ENCODE data around the gene NXNL2. TPM values are rescaled to one million over a fixed set of nuclear protein-coding genes. Genes with fewer than 3 reads are reported as not detected.
A peak's percentile ranks its signal among the peaks of the same experiment; 100 is the strongest.

NXNL2 gene
- total RNA-seq, 2 experiments from 2014 or later, result not detected

GRCh38 chr9:88578121-88579049, 43.4 kb downstream of the NXNL2 start:
- peak overlapping the region; percentile 25 for H3K4me3 Mint-ChIP-seq
- H3K4me1 Mint-ChIP-seq, result peaks cover 5% of the 10 kb centered on the region
- H3K27ac Mint-ChIP-seq, result no peak overlapping the region
- CTCF ChIA-PET, result interaction anchor here (0.5 to 2.0 kb wide), 13 partner anchors 9 to 599 kb away, joined by 3 to 7 read pairs (median 3); no protein-coding TSS in a partner anchor
- H3K27me3 Mint-ChIP-seq, result peaks cover 20% of the 10 kb centered on the region
- ATAC-seq (peak; percentile 76), DNase-seq (peak; percentile 73)
- no peaks in the 10 kb centered on the region for H3K9me3 Mint-ChIP-seq (ENCODE audit: low read depth)
- no peaks in the 10 kb centered on the region for H3K36me3 Mint-ChIP-seq

DNA sequence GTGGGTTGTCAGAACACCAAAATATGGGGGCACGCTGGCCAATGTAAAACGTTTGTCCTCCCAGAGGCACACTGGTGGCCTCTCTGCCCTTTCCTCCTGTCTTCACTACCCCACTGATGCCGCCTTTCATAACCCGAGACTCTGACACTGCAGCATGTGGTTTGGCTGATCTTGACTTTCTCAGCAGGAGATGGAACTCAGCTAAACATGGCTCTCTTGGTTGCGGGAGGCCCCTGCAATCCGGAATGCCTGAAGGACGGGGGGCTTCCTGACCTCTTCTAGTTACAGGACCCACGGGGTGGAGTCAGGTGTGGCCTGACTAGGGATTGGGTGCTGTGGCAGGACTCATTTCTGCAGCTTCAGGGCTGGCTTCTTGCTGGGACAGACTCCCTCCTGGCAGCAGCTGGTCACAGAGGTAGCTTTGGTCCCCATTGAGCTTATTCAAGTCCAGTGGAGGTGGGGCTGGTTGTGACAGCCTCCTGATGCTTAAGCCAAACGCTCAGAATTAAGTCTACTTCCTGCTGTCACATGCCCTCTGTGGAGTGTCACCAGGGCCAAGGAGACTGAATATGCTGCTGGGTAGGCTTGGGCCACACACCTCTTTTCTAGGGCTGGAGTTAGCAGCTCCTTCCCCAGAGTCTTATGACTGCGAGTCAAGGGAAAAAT, 44.2 kb downstream of the NXNL2 start:
- Mint-ChIP-seq H3K27me3 (peaks cover 23% of the 10 kb centered on the region), H3K4me3 (no peak overlapping the region)
- CTCF ChIA-PET, result interaction anchor here (0.5 to 2.3 kb wide), 16 partner anchors 8 to 600 kb away, joined by 3 to 7 read pairs (median 3); no protein-coding TSS in a partner anchor

DNA sequence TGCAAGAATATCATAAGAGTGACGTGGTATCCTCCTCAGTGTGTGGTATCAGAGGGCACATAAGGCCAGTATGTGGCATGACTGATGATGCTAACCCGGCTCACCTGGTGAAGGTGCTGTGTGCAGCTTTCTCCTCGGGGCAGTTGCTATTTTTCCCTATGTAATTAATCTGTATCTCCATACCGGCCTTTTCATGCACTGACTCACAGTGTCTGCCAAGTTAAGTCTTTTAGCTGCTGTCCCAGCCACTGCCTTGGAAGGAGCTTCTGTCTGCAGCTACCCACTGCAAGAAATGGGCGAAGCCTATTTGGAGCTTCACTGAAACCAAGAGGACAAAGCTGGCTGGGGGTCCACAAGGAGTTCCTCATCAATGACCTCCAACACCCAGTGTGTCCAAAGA, 46.0 kb downstream of the NXNL2 start:
- H3K27ac Mint-ChIP-seq, result no peak overlapping the region
- no peaks in the 10 kb centered on the region for H3K9me3 Mint-ChIP-seq (ENCODE audit: low read depth)
- DNase-seq (no peak), ATAC-seq (no peak)
- H3K4me3 Mint-ChIP-seq, result no peak overlapping the region
- H3K4me1 Mint-ChIP-seq, result peaks cover 5% of the 10 kb centered on the region
- CTCF ChIA-PET, result interaction anchor here (2.1 to 2.3 kb wide), 2 partner anchors 12 to 408 kb away, joined by 4 to 8 read pairs; no protein-coding TSS in a partner anchor
- no peaks in the 10 kb centered on the region for H3K36me3 Mint-ChIP-seq
- H3K27me3 Mint-ChIP-seq, result peaks cover 25% of the 10 kb centered on the region

More for the DNA sequence above, 44.2 kb downstream of the NXNL2 start:
- DNase-seq (no peak), ATAC-seq (no peak)
- Mint-ChIP-seq H3K27ac (no peak overlapping the region), H3K4me1 (peaks cover 5% of the 10 kb centered on the region), H3K9me3 (ENCODE audit: low read depth) (no peaks in the 10 kb centered on the region), H3K36me3 (no peaks in the 10 kb centered on the region)

DNA sequence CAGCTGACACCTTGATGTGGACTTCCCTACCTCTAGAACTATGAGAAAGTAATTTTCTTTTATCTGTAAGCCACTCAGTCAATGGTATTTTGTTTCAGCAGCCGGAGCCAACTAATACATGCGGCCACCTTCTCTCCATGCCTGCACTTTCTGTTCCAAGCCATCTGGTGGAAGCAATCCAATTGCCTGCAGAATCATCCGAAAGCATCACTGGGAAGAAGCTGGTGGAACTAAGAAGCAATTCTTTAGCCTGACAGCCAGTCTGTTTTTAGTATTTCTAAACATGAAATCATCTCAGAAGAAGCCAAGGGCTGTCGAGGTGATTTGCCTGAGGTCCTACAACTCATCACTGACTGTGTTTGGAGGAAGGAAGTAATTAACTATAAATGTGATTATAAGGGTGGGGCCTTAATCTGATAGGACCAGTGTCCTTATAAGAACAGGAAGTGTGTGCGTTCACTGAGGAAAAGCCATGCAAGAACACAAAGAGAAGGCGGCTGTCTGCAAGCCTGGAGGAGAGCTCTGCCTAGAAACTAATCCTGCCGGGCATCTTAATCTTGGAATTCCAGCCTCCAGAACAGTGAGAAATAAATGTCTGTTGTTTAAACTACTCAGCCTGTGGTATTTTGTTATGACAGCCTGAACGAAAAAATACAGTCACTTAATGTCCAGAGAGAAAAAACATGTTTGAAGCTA, 49.1 kb downstream of the NXNL2 start:
- no peak overlapping the region for H3K4me3 Mint-ChIP-seq
- peaks cover 32% of the 10 kb centered on the region for H3K27me3 Mint-ChIP-seq
- no peaks in the 10 kb centered on the region for H3K4me1 Mint-ChIP-seq
- no peak for DNase-seq
- no peaks in the 10 kb centered on the region for H3K9me3 Mint-ChIP-seq (ENCODE audit: low read depth)
- H3K36me3 Mint-ChIP-seq, result no peaks in the 10 kb centered on the region
- no peak overlapping the region for H3K27ac Mint-ChIP-seq
- no peak for ATAC-seq
- CTCF ChIA-PET, result no interaction called here

GRCh38 chr9:88585426-88585825, 50.4 kb downstream of the NXNL2 start:
- Mint-ChIP-seq H3K4me1 (no peaks in the 10 kb centered on the region), H3K27me3 (peaks cover 32% of the 10 kb centered on the region), H3K36me3 (no peaks in the 10 kb centered on the region), H3K9me3 (ENCODE audit: low read depth) (no peaks in the 10 kb centered on the region), H3K4me3 (no peak overlapping the region), H3K27ac (no peak overlapping the region)
- CTCF ChIA-PET, result no interaction called here
- ATAC-seq, result no peak
- DNase-seq, result no peak

GRCh38 chr9:88586452-88586851, 51.5 kb downstream of the NXNL2 start:
- DNase-seq, result no peak
- no peaks in the 10 kb centered on the region for H3K36me3 Mint-ChIP-seq
- no peaks in the 10 kb centered on the region for H3K4me1 Mint-ChIP-seq
- no peak overlapping the region for H3K27ac Mint-ChIP-seq
- H3K4me3 Mint-ChIP-seq, result no peak overlapping the region
- CTCF ChIA-PET, result no interaction called here
- peaks cover 37% of the 10 kb centered on the region for H3K27me3 Mint-ChIP-seq
- ATAC-seq, result no peak
- no peaks in the 10 kb centered on the region for H3K9me3 Mint-ChIP-seq (ENCODE audit: low read depth)

DNA sequence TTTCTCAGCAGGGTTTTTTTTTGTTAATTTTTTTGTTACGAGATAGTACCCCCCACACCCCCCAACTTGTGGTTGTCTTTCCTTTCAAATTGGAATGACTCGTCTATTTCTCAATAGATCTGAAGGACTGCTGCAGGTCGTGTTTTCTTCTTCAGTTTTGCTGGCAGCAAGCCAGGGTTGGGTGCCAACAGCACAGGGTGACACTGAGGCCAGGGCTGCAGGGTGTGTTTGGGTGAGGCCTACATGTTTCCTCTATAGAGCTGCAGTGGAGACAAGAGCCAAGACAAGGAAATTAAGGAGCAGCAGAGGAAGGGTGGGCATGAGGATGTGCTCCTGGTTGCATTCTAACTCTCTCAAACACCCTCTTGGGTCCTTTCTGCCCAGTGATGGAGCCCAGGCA, 52.2 kb downstream of the NXNL2 start:
- Mint-ChIP-seq H3K4me1 (no peaks in the 10 kb centered on the region), H3K9me3 (ENCODE audit: low read depth) (no peaks in the 10 kb centered on the region), H3K27me3 (peaks cover 40% of the 10 kb centered on the region), H3K27ac (no peak overlapping the region), H3K4me3 (no peak overlapping the region), H3K36me3 (no peaks in the 10 kb centered on the region)
- no peak for ATAC-seq
- CTCF ChIA-PET, result interaction anchor here (1.2 kb wide), 1 partner anchor 8 kb away, joined by 3 read pairs; no protein-coding TSS in a partner anchor
- DNase-seq, result no peak

DNA sequence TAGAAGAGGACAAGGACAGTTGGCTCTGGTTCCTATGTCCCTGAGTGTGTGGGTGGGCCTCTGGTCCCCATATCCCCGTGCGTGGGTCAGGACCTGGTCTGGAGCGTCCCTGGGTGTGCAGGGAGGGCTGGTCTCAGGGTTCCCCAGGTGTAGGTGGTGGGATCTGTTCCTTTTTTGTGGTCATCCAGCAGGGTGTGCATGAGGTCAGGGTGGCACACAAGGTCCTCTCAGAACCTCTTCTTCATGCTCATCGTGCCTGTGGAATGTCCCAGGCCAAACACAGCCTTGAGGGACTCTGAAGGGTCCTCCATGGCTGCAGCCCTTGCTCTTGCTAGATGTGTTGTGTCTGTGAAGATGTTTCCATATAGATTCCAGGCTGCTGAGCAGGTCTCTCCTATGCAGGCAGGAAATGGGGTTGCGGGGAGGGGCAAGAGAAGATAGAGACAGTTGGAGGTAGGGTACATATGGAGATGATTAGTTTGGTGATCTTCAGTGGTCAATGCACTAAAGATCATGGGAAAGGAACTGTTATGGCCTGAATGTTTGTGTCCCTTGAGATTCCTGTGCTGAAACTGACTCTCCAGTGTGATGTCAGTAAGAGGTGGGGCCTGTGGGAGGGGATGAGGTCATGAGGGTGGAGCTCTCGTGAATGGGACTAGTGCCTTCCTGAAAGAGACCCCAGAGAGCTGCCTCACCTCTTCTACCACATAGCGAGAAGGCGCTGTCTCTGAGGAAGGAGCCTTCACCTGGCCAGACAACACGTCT, 53.1 kb downstream of the NXNL2 start:
- H3K36me3 Mint-ChIP-seq, result no peaks in the 10 kb centered on the region
- CTCF ChIA-PET, result interaction anchor here (1.2 kb wide), 1 partner anchor 9 kb away, joined by 3 read pairs; no protein-coding TSS in a partner anchor
- DNase-seq (no peak), ATAC-seq (no peak)
- no peak overlapping the region for H3K27ac Mint-ChIP-seq
- no peak overlapping the region for H3K4me3 Mint-ChIP-seq
- H3K4me1 Mint-ChIP-seq, result peaks cover 1% of the 10 kb centered on the region
- H3K9me3 Mint-ChIP-seq (ENCODE audit: low read depth), result no peaks in the 10 kb centered on the region
- peaks cover 46% of the 10 kb centered on the region for H3K27me3 Mint-ChIP-seq

GRCh38 chr9:88589656-88590055, 54.7 kb downstream of the NXNL2 start:
- Mint-ChIP-seq H3K27ac (no peak overlapping the region), H3K4me1 (peaks cover 15% of the 10 kb centered on the region), H3K36me3 (no peaks in the 10 kb centered on the region), H3K9me3 (ENCODE audit: low read depth) (no peaks in the 10 kb centered on the region), H3K27me3 (peaks cover 34% of the 10 kb centered on the region), H3K4me3 (no peak overlapping the region)
- CTCF ChIA-PET, result interaction anchor here (1.2 kb wide), 1 partner anchor 689 kb away, joined by 3 read pairs; no protein-coding TSS in a partner anchor
- DNase-seq (no peak), ATAC-seq (no peak)

DNA sequence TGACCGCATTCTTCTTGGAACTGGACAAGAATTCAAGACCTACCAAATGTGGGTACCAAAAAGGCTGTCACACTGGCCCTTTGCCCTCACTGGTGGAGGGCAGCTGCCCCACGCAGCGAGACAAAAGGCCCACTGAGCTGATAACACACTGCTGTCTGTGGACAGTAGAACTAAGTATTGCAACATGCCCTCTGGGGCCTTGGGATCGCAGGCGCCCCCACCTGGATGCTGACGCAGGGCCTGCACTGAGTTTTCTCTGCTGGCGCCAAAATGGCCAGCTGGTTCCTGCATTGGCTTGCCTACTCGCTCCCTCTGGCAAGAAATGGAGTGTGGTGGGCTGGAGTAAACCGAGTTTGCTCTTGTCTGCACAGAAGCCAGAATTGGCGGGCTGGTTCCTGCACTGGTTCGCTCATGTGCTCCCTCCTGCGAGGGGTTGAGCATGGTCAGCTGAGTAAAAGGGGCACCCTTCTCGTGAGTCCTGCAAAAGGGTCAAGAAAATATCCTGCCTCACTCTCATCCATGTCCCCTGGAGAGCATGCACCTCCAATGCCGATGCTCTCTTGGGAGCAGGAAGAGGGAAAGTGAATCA, 55.7 kb downstream of the NXNL2 start:
- DNase-seq (no peak), ATAC-seq (no peak)
- Mint-ChIP-seq H3K36me3 (no peaks in the 10 kb centered on the region), H3K4me3 (no peak overlapping the region), H3K27ac (no peak overlapping the region), H3K27me3 (peaks cover 34% of the 10 kb centered on the region), H3K4me1 (peaks cover 15% of the 10 kb centered on the region), H3K9me3 (ENCODE audit: low read depth) (no peaks in the 10 kb centered on the region)
- CTCF ChIA-PET, result interaction anchor here (1.2 to 1.7 kb wide), 2 partner anchors 410 to 688 kb away, joined by 3 to 5 read pairs; no protein-coding TSS in a partner anchor

- no peaks in the 10 kb centered on the region for H3K36me3 Mint-ChIP-seq
- peak; percentile 74 for DNase-seq
- H3K4me3 Mint-ChIP-seq, result no peak overlapping the region
- H3K27me3 Mint-ChIP-seq, result peaks cover 44% of the 10 kb centered on the region
- ATAC-seq, result peak; percentile 80
- CTCF ChIA-PET, result interaction anchor here (0.6 to 1.7 kb wide), 8 partner anchors 13 to 685 kb away, joined by 3 to 11 read pairs (median 4); partner anchors contain the start of gene CDK20
- H3K4me1 Mint-ChIP-seq, result peaks cover 15% of the 10 kb centered on the region
- H3K9me3 Mint-ChIP-seq (ENCODE audit: low read depth), result no peaks in the 10 kb centered on the region
- no peak overlapping the region for H3K27ac Mint-ChIP-seq
Observed at GRCh38 chr9:88593537-88594185, 58.7 kb downstream of the NXNL2 start.
